Activated T-helper 2 cell treated with anti-CD3 and anti-CD28 coated beads, Interferon-gamma antibody, Interleukin-2, Interleukin-4, amounts not matched to agents 10 μg/mL and 5 μg/mL and 100 μg/mL, durations not matched to agents 14 hours and 24 hours and 36 hours (primary cell): ENCODE results near the gene TPD52L3. TPM values are rescaled to one million over a fixed set of nuclear protein-coding genes. Genes with fewer than 3 reads are reported as not detected.

Experiments
- DNase-seq: peaks from one replicate; pipeline ENCODE4 v3.0.0; 2021; ENCODE audit warnings: low spot score
- H3K27ac Mint-ChIP-seq: one replicate; pipeline ENCODE4 v1.8.0; 2021; ENCODE audit warnings: mixed read lengths
- H3K27me3 Mint-ChIP-seq: one replicate; pipeline ENCODE4 v1.8.0; 2021; ENCODE audit warnings: low read depth, mixed read lengths
- H3K36me3 Mint-ChIP-seq: one replicate; pipeline ENCODE4 v1.8.0; 2021; ENCODE audit warnings: low read depth, mixed read lengths
- H3K4me1 Mint-ChIP-seq: one replicate; pipeline ENCODE4 v1.8.0; 2021; ENCODE audit warnings: low read depth, mixed read lengths
- H3K4me3 Mint-ChIP-seq: one replicate; pipeline ENCODE4 v1.8.0; 2021; ENCODE audit warnings: low read depth, mild to moderate bottlenecking, moderate library complexity, mixed read lengths
- H3K9me3 Mint-ChIP-seq: one replicate; pipeline ENCODE4 v1.8.0; 2021; ENCODE audit warnings: mixed read lengths
- intact Hi-C: fragments of 100-400 bp; cut with micrococcal nuclease; formaldehyde crosslinking; loops from one replicate; pipeline ENCODE4 v1.15.1; 2023
- total RNA-seq: library from RNA; stranded (reverse); gene quantifications from 2 replicates; pipeline ENCODE4 v1.2.3, GENCODE V29; 2022

Gene TPD52L3
- not detected in 2 replicates for total RNA-seq

DNA sequence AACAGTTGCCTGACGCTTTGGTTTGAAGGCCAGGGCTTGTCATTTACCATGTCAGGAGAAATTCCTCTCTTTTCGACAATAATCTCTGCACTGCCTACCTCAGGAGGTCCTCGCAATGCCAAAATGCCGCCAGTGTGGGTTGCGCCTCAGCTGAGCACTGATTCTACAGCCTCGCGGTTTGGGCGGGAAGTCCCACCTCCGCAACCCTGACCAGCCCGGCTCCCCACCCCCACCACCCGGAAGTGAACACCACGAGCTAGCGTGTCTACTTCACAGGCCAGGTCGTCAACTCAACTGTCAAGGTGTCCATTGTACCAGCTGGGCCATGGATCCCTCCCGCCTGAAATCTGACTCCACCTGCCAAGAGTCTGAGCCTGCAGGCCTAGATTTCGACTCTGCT is at the start of gene TPD52L3:
Gene TPD52L3 (plus strand): TSS at position 273 of the 400 bp plus-strand sequence. CDS start 221 bp downstream, outside the sequence.
- Mint-ChIP-seq H3K27ac (no peak within 1 kb of the TSS), H3K27me3 (peaks cover 19% of the 10 kb centered on the region), H3K36me3 (no peaks in the 10 kb centered on the region), H3K4me1 (no peaks in the 10 kb centered on the region), H3K4me3 (no peak within 1 kb of the TSS), H3K9me3 (peaks cover 4% of the 10 kb centered on the region)
- intact Hi-C loops: no loop called here
- DNase-seq: no peak

DNA sequence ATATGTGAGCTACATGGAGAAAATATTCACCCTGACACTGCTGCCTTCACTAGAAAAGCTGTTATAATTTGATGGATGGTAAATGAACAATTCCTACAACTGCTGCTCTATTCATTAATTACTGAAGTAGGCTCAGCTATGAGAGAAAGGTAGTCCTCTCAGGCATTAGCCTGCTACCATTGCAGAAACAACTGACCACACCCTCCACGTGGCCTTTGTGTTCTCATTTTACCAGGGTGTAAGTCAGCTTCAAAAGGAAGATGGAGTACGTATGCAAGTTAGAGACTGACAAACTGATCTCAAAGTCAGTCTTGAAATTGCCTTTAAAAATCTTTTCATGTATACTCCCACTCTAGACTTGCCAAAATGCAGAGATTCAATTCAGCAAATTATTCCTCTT is 26.3 kb upstream of the TPD52L3 start:
- Mint-ChIP-seq H3K27ac (no peak overlapping the region), H3K36me3 (no peaks in the 10 kb centered on the region), H3K4me1 (no peaks in the 10 kb centered on the region), H3K27me3 (peaks cover 17% of the 10 kb centered on the region), H3K4me3 (no peak overlapping the region), H3K9me3 (no peaks in the 10 kb centered on the region)
- no peak for DNase-seq
- intact Hi-C loops: no loop called here

DNA sequence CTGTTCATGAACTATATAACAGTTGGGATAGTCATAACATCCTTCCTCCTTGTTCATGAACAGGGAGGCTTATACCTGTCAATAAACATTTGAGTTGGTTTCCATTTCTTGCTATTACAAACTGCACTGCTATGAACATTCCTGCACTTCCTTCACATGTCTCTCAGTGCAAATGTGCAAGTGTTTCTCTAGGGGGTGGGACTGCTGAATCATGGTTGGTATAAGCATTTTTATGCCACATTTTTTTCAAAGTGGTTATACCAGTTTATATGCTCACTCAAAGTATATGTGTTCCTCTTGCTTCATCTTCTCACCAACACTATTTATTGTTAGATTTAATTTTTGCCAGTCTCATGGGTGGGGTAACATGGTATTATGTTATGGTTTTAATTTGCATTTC is 25.8 kb upstream of the TPD52L3 start:
- Mint-ChIP-seq H3K4me3 (no peak overlapping the region), H3K36me3 (no peaks in the 10 kb centered on the region), H3K27ac (no peak overlapping the region), H3K4me1 (no peaks in the 10 kb centered on the region), H3K9me3 (no peaks in the 10 kb centered on the region), H3K27me3 (peaks cover 18% of the 10 kb centered on the region)
- intact Hi-C loops: no loop called here
- DNase-seq: no peak

DNA sequence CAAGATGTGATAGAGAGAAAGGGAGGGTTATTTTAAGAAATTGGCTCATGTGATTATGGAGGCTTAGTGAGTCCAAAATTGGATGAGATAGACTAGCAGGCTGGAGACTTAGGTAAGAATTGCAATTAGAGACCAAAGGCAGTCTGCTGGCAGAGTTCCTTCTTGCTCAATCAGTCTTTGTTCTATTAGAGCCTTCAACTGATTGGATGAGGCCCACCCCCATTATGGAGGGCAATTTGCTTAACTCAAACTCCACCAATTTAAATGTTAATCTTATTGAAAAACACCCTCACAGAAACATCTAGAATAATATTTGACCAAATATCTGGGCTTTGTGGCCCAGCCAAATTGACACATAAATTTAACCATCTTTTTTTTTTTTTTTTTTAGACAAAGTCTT is 23.9 kb upstream of the TPD52L3 start:
- H3K27ac Mint-ChIP-seq: no peak overlapping the region
- intact Hi-C loops: no loop called here
- no peaks in the 10 kb centered on the region for H3K36me3 Mint-ChIP-seq
- H3K27me3 Mint-ChIP-seq: peaks cover 22% of the 10 kb centered on the region
- H3K4me3 Mint-ChIP-seq: no peak overlapping the region
- no peaks in the 10 kb centered on the region for H3K4me1 Mint-ChIP-seq
- DNase-seq: no peak
- no peaks in the 10 kb centered on the region for H3K9me3 Mint-ChIP-seq

DNA sequence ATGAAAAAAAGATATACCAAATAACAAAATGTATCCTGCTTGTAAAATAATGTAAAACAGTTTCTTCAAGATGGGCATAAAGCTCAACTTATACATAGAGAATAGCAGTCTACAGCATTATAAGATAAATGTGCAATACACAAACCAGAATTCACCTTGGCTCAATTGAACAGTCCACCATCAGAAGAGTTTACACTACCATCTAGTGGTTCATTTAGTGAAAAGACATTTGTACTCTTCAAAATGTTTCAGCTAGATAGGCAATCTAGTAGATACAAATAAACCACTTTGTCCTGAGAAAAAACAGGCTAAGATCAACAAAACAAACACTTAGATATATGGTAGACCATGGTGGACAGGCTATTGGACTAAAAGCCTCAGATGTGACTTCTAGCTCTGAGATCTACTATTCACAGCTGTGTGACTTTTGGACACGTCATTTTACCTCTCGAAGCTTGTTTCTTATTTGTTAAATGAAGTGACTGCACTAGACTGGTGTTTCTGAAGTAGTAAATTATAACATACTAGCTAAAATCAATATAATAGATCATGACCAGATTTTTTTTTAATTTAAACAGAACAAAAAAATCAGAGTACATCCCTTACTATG is 22.1 kb upstream of the TPD52L3 start:
- DNase-seq: no peak
- Mint-ChIP-seq H3K27me3 (peaks cover 22% of the 10 kb centered on the region), H3K4me3 (no peak overlapping the region), H3K9me3 (no peaks in the 10 kb centered on the region), H3K4me1 (no peaks in the 10 kb centered on the region), H3K27ac (no peak overlapping the region), H3K36me3 (no peaks in the 10 kb centered on the region)
- intact Hi-C loops: loop anchor here (1.0 to 2.0 kb wide), 2 partner anchors 107 to 251 kb away; no protein-coding TSS in a partner anchor

DNA sequence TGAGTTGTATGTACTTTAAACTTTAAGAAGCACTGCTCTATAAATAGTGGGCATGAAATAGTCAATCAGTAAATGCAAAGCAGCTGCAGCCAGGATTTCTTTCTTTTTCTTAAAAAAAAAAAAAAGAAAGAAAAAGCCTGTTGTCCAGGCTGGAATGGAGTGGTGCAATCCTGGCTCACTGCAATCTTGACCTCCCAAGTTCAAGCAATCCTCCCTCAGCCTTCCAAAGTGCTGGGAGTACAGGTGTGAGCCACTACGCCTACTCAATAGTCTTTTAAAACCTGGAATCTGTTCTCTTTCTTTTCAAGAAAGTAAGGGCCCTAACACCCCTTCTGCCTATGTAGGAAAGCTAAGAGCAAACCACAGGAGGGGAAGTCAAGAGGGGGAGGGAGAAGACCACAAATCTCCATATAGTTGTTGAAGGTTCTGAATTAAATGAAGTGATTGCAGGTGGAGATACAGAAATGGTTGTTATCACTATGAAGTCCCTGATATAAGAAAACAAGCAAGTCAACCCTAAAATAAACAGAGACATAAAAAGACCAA is 20.6 kb upstream of the TPD52L3 start:
- intact Hi-C loops: loop anchor here (2.0 kb wide), 1 partner anchor 109 kb away; no protein-coding TSS in a partner anchor
- no peak overlapping the region for H3K27ac Mint-ChIP-seq
- H3K27me3 Mint-ChIP-seq: peaks cover 15% of the 10 kb centered on the region
- no peaks in the 10 kb centered on the region for H3K4me1 Mint-ChIP-seq
- H3K4me3 Mint-ChIP-seq: no peak overlapping the region
- no peak for DNase-seq
- H3K36me3 Mint-ChIP-seq: no peaks in the 10 kb centered on the region
- H3K9me3 Mint-ChIP-seq: no peaks in the 10 kb centered on the region

DNA sequence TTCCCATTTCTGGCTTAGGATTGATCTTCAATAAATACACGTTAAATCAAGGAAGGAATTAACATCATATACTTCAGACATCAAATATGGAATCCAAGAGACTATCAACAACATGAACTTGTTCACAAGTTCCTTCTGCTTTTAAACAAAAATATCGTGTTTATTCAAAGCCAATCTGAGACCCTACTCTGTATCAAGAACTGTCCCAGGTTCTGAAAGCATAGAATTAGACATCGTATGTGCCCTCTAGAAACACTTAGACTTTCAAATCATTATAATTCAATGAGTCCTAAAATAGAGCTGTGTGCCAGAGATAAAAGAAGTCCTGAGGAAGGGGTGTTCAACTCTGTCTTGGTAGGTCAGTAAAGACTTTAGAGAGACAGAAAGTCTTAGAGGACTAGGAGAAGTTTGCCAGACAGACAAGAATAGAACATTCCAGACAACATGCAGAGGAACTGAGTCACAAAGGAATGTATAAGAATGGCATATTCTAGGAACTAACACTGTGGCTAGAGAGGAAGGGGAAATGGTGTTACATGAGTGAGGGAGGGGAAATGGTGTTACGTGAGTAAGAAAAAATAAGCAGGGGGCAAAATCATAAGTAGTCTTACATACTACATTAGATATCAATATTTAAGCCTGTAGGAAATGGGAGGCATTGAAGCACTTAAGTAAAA is 2.9 kb downstream of the TPD52L3 start:
- intact Hi-C loops: no loop called here
- no peak for DNase-seq
- Mint-ChIP-seq H3K27me3 (peaks cover 15% of the 10 kb centered on the region), H3K4me1 (no peaks in the 10 kb centered on the region), H3K4me3 (no peak overlapping the region), H3K9me3 (peaks cover 17% of the 10 kb centered on the region), H3K27ac (no peak overlapping the region), H3K36me3 (no peaks in the 10 kb centered on the region)

DNA sequence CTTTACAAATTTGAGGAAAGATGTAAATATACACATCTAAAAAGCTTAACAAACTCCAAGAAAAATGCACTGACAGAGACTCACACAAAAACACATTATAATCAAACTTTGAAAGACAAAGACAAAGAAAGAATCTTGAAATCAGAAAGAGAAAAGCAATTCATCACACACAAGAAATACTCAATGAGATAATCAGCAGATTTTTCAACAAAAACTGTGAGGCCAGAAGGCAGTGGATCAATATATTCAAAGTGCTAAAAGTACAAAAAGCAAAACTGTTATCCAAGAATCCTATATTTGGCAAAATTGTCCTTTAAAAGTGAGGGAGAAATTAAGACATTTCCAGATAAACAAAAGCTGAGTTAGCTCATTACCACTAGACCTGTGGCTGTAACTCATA is 6.1 kb downstream of the TPD52L3 start:
- peaks cover 17% of the 10 kb centered on the region for H3K9me3 Mint-ChIP-seq
- peaks cover 29% of the 10 kb centered on the region for H3K27me3 Mint-ChIP-seq
- no peaks in the 10 kb centered on the region for H3K36me3 Mint-ChIP-seq
- DNase-seq: no peak
- H3K27ac Mint-ChIP-seq: no peak overlapping the region
- intact Hi-C loops: no loop called here
- no peaks in the 10 kb centered on the region for H3K4me1 Mint-ChIP-seq
- H3K4me3 Mint-ChIP-seq: no peak overlapping the region

DNA sequence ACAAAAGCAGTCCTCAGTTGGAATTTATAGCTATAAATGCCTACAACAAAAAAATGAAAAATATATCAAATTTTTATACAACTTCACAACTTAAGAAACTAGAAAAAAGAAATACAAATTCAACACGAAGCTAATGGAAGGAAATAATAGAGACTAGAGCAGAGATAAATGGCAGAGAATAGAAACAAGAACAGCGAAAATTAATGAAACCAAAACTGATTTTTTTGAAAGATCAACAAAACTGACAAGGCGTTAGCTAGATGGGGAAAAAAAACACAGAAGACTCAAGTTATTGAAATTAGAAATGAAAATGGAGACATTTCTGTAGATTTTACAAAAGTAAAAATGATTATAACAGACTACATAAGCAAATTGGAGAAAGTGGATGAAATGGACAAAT is 20.6 kb downstream of the TPD52L3 start:
- no peak overlapping the region for H3K27ac Mint-ChIP-seq
- H3K36me3 Mint-ChIP-seq: no peaks in the 10 kb centered on the region
- no peak overlapping the region for H3K4me3 Mint-ChIP-seq
- intact Hi-C loops: no loop called here
- H3K9me3 Mint-ChIP-seq: no peaks in the 10 kb centered on the region
- H3K27me3 Mint-ChIP-seq: peaks cover 43% of the 10 kb centered on the region
- no peak for DNase-seq
- H3K4me1 Mint-ChIP-seq: no peaks in the 10 kb centered on the region

DNA sequence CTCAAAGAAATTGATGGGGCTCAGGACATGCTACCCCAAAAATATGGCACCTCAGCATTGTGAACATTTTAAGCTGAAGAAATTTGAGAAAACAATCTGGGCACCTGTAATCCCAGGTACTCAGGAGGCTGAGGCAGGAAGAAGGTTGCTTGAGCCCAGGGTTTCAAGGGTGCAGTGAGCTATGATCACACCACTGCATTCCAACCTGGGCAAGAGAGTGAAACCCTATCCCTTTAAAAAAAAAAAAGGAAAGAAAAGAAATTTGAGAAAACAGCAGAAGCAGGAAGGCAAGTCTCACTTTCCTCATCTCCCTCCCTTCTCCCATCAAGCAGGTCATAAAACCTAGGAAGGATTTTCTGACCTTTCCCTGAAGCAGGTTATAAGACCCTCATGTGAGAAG is 23.6 kb downstream of the TPD52L3 start:
- Mint-ChIP-seq H3K4me1 (peaks cover 15% of the 10 kb centered on the region), H3K9me3 (no peaks in the 10 kb centered on the region), H3K4me3 (no peak overlapping the region), H3K27me3 (peaks cover 33% of the 10 kb centered on the region), H3K36me3 (no peaks in the 10 kb centered on the region), H3K27ac (no peak overlapping the region)
- no peak for DNase-seq
- intact Hi-C loops: loop anchor here (5.0 to 10.0 kb wide), 2 partner anchors 113 to 299 kb away; no protein-coding TSS in a partner anchor

DNA sequence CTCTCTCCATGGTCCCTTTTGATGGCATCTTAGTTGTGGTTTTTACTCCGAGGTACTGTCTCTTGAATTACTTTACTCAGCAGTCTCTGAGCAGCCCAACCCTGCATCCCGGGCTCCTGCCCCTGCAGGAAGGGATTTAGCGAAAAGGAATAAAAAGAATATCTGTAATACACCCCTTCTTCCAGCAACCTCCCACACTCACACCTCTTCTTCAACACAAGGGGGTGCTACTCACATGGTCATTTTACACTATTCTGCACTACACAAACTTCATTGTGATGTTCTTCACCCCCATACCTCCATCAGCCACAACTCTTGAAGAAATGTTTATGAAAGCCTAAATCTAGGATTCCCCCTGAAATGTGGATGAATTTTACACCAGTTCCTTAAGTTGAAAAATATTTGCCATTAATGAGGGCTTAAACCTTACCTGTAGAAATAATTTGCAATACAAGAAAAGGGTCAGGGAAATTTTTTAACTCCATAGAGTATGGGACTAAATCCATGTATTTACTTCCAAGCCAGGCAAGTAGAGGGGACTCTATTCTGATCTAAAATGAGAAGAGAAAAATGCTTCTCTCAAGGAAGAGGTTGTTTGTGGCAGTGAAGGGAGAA is 26.0 kb downstream of the TPD52L3 start:
- peaks cover 15% of the 10 kb centered on the region for H3K4me1 Mint-ChIP-seq
- DNase-seq: no peak
- H3K27me3 Mint-ChIP-seq: peaks cover 22% of the 10 kb centered on the region
- no peaks in the 10 kb centered on the region for H3K9me3 Mint-ChIP-seq
- no peaks in the 10 kb centered on the region for H3K36me3 Mint-ChIP-seq
- intact Hi-C loops: loop anchor here (1.0 to 10.0 kb wide), 6 partner anchors 59 to 313 kb away; partner anchors contain the start of gene UHRF2
- H3K4me3 Mint-ChIP-seq: no peak overlapping the region
- H3K27ac Mint-ChIP-seq: no peak overlapping the region

DNA sequence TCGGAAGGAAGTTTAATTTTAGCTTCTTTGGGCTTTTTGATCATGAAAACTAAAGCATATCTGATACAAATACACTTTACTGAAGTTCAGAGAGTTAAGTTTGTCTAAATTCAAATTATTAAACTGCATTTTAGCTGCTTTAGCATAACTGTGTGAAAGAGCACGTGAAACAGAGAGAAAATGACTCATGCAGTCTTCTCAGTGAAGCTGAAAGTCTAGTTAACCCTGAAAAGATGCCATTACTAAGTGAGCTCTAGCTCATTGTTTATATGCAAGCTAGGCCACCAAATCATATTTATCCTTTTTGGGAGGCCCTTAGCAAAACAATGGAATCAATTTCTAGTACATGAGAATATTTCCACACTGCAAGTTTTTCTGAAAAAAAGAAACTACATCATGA is 27.6 kb downstream of the TPD52L3 start:
- Mint-ChIP-seq H3K36me3 (no peaks in the 10 kb centered on the region), H3K27me3 (peaks cover 13% of the 10 kb centered on the region), H3K4me1 (peaks cover 15% of the 10 kb centered on the region), H3K27ac (peak overlapping the region; percentile 42), H3K4me3 (no peak overlapping the region), H3K9me3 (no peaks in the 10 kb centered on the region)
- intact Hi-C loops: loop anchor here (2.0 to 10.0 kb wide), 4 partner anchors 57 to 311 kb away; partner anchors contain the start of gene UHRF2
- DNase-seq: no peak

DNA sequence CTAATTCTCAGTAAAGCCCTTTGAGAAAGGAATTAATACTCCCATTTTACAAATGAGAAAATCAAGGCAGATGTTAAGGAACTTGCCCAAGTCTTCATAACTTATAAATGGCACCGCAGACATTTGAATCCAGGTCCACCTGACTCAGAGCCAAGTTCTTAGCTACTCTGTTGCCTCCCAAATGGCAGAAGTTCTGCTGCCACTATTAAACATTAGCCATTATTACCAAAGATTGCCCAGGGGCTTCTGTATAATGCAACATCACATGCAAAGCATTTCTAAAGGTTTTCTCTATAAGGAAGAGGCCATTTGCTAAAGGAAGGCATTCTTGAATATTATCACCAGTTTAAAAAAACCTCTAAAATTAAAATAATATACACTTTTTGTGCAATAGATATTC is 28.3 kb downstream of the TPD52L3 start:
- H3K27me3 Mint-ChIP-seq: peaks cover 9% of the 10 kb centered on the region
- H3K9me3 Mint-ChIP-seq: no peaks in the 10 kb centered on the region
- intact Hi-C loops: loop anchor here (10.0 kb wide), 1 partner anchor 108 kb away; no protein-coding TSS in a partner anchor
- no peaks in the 10 kb centered on the region for H3K36me3 Mint-ChIP-seq
- peaks cover 15% of the 10 kb centered on the region for H3K4me1 Mint-ChIP-seq
- H3K27ac Mint-ChIP-seq: no peak overlapping the region
- no peak overlapping the region for H3K4me3 Mint-ChIP-seq
- no peak for DNase-seq
